OCI-LY3 (cell line): Measurements from ENCODE around the gene CD160.

ENCODE experiments used
- CTCF ChIP-seq: fragments of 200-600, 300-600 bp; sonication (generic); IDR thresholded peaks from 2 replicates; pipeline ENCODE4 v1.5.1; 2014; ENCODE audit warnings: antibody characterized with exemption, low read length, low read depth
- EZH2phosphoT487 ChIP-seq: fragments of 200-600 bp; shearing (Covaris generic); IDR thresholded peaks from 2 replicates; pipeline ENCODE4 v1.6.1; 2018; ENCODE audit warnings: antibody characterized with exemption, mixed run types, low read depth

DNA sequence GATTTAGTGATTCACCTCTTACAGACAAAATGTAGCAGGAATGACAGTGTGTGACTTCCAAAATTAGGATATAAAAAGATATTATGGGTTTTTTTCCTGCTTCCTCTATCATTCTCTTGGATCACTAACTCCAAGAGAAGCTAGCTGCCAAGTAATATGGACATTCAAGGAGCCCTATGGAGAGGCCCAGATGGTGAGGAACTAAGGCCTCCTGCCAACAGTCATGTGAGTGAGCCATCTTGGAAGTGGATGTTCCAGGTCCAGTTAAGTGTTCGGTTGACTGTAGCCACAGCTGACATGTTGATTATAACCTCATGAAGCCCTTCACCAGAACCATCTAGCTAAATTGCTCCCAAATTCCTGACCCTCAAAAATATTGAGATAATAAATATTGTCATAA is 38.8 kb downstream of the CD160 start:
- no peak for TF ChIP-seq CTCF
- TF ChIP-seq EZH2phosphoT487, result no peak
